SU-DHL-6 (cell line): ENCODE results near the gene APC2.
"Not testable (repeated sequence)": the region's sequence is repeated elsewhere in the genome, so short reads cannot be mapped to it uniquely, and the experiment has no call there.

Experiments
- H2AFZ ChIP-seq: fragments of 200-600 bp; sonication (generic); 2 replicates; pipeline ENCODE4 v1.6.1; 2014; ENCODE audit warnings: low read depth, mild to moderate bottlenecking, moderate library complexity, mixed read lengths, antibody characterized with exemption, low read length; ENCODE audit not compliant: severe bottlenecking
- H3F3A ChIP-seq: fragments of 200-600 bp; shearing (Covaris generic); 2 replicates; pipeline ENCODE4 v1.6.0; 2016; ENCODE audit warnings: antibody characterized with exemption, mild to moderate bottlenecking; ENCODE audit not compliant: insufficient read depth
- H3K27ac ChIP-seq: fragments of 200-600 bp; sonication (generic); 2 replicates; pipeline ENCODE4 v1.5.1; 2016; ENCODE audit warnings: low read depth, mild to moderate bottlenecking, low read length, moderate library complexity, mixed read lengths
- H3K27me3 ChIP-seq: fragments of 200-600 bp; sonication (generic), shearing (Covaris generic); 2 replicates; pipeline ENCODE4 v1.6.0; 2014; ENCODE audit warnings: mild to moderate bottlenecking, low read length
- H3K36me3 ChIP-seq: fragments of 200-600 bp; sonication (generic); 2 replicates; pipeline ENCODE4 v1.6.1; 2014; ENCODE audit warnings: mild to moderate bottlenecking, low read length, mixed read lengths
- H3K4me2 ChIP-seq: fragments of 300-600, 200-600 bp; shearing (Covaris generic), sonication (generic); 2 replicates; pipeline ENCODE4 v1.6.0; 2014; ENCODE audit warnings: low read length, low read depth, mild to moderate bottlenecking; ENCODE audit not compliant: poor library complexity, severe bottlenecking
- H3K4me3 ChIP-seq: fragments of 200-600 bp; sonication (generic); 2 replicates; pipeline ENCODE4 v1.5.1; 2014; ENCODE audit warnings: antibody characterized with exemption, low read length, mild to moderate bottlenecking, mixed read lengths; ENCODE audit not compliant: insufficient read depth, poor library complexity, severe bottlenecking
- H3K79me2 ChIP-seq: fragments of 200-600 bp; sonication (generic); 2 replicates; pipeline ENCODE4 v1.6.1; 2014; ENCODE audit warnings: mild to moderate bottlenecking, low read length, moderate library complexity; ENCODE audit not compliant: insufficient read depth
- H3K9ac ChIP-seq: fragments of 200-600 bp; sonication (generic); 2 replicates; pipeline ENCODE4 v1.7.0; 2014; ENCODE audit warnings: mild to moderate bottlenecking, low read length
- H3K9me2 ChIP-seq: fragments of 200-600 bp; sonication (generic); replicated peaks from 2 replicates; pipeline ENCODE4 v1.6.1; 2014; ENCODE audit warnings: low read length; ENCODE audit not compliant: insufficient read depth
- H3K9me3 ChIP-seq: fragments of 200-600 bp; sonication (generic); 2 replicates; pipeline ENCODE4 v1.6.1; 2014; ENCODE audit warnings: low read length, mixed read lengths; ENCODE audit not compliant: insufficient read depth
- H4K20me1 ChIP-seq: fragments of 200-600 bp; sonication (generic); 2 replicates; pipeline ENCODE4 v1.6.1; 2014; ENCODE audit warnings: low read depth, mild to moderate bottlenecking, antibody characterized with exemption, low read length, moderate library complexity, mixed read lengths
- EZH2phosphoT487 ChIP-seq: fragments of 200-600 bp; sonication (generic), shearing (Covaris generic); conservative IDR thresholded peaks from 2 replicates; pipeline ENCODE4 v1.6.1; 2018; ENCODE audit warnings: mild to moderate bottlenecking, antibody characterized with exemption, low read length, moderate library complexity, mixed read lengths
- TF ChIP-seq, protein P1 (sequence below): fragments of 200-600 bp; sonication (generic); IDR thresholded peaks from one replicate; pipeline ENCODE4 v1.5.1; 2017; ENCODE audit warnings: antibody characterized with exemption, mild to moderate bottlenecking, low read length, moderate library complexity; ENCODE audit not compliant: insufficient read depth, poor library complexity, severe bottlenecking

Gene APC2

DNA sequence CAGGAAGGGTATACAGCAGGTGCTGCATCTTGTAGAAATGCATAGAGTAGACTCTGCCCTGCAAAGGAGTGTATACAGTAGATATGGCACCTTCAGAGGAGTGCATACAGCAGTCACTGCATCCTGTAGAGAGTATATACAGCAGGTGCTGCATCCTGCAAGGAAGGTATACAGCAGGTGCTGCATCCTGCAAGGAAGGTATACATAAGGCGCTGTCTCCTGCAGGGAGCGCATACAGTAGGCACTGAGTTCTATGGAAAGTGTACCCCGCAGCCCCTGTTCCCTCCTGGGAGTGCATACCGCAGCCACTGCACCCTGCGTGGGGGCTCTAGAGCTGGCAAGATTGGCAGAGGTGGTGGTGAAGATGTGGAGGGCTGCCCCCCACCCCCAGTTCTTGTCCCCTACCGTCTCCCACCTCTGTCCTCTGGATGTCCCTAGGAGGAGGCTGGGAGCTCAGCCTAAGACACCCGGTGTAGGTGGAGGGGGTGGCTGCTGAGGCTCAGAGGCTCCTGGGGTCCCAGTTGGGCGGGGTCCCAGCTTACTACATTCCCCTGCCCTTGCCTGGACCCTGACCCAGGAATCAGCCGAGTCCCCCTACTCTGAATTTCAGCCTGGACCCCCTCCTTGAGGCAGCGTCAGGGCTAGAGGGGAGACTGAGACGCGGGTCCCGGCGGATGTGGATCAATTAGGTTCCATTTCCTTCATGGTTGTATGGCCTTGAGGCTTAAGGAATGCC is 65.2 kb downstream of the APC2 start:
- no peak overlapping the region for H3K27ac ChIP-seq
- no peaks in the 10 kb centered on the region for H3K9me2 ChIP-seq
- no peaks in the 10 kb centered on the region for H3F3A ChIP-seq
- no peak overlapping the region for H3K4me3 ChIP-seq
- no peaks in the 10 kb centered on the region for H4K20me1 ChIP-seq
- H3K9ac ChIP-seq = no peak overlapping the region
- no peaks in the 10 kb centered on the region for H3K79me2 ChIP-seq
- H3K4me2 ChIP-seq = no peak overlapping the region
- H2AFZ ChIP-seq = no peak overlapping the region
- H3K36me3 ChIP-seq = no peaks in the 10 kb centered on the region
- TF ChIP-seq EZH2phosphoT487 = no peak
- TF ChIP-seq, protein P1, sequence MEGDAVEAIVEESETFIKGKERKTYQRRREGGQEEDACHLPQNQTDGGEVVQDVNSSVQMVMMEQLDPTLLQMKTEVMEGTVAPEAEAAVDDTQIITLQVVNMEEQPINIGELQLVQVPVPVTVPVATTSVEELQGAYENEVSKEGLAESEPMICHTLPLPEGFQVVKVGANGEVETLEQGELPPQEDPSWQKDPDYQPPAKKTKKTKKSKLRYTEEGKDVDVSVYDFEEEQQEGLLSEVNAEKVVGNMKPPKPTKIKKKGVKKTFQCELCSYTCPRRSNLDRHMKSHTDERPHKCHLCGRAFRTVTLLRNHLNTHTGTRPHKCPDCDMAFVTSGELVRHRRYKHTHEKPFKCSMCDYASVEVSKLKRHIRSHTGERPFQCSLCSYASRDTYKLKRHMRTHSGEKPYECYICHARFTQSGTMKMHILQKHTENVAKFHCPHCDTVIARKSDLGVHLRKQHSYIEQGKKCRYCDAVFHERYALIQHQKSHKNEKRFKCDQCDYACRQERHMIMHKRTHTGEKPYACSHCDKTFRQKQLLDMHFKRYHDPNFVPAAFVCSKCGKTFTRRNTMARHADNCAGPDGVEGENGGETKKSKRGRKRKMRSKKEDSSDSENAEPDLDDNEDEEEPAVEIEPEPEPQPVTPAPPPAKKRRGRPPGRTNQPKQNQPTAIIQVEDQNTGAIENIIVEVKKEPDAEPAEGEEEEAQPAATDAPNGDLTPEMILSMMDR = no peak
- H3K9me3 ChIP-seq = no peaks in the 10 kb centered on the region
- no peaks in the 10 kb centered on the region for H3K27me3 ChIP-seq

DNA sequence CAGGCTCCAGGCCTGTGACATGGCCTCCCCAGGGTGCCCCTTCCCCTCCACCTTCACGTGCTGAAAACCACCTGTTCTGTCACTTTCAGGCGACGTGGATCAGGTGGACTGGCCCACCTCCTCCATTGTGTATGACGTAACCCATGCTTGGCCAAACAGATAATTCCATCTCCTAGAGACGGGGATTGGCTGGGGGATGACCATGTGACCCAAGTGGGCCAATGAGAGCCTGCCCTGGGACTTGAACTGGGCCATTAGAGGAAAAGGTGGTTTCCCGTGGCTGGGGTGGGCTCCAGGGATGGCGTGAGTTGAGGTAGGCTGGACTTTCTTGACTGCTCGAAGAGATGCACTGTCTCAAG is 66.5 kb downstream of the APC2 start:
- Histone ChIP-seq H4K20me1 (no peaks in the 10 kb centered on the region), H3K27ac (no peak overlapping the region), H3F3A (no peaks in the 10 kb centered on the region), H3K79me2 (no peaks in the 10 kb centered on the region), H3K9me2 (no peaks in the 10 kb centered on the region), H3K27me3 (no peaks in the 10 kb centered on the region), H3K4me3 (no peak overlapping the region), H3K36me3 (no peaks in the 10 kb centered on the region), H3K4me2 (no peak overlapping the region), H3K9me3 (no peaks in the 10 kb centered on the region), H3K9ac (no peak overlapping the region), H2AFZ (no peak overlapping the region)
- no peak for TF ChIP-seq EZH2phosphoT487
- TF ChIP-seq, protein P1 = no peak

DNA sequence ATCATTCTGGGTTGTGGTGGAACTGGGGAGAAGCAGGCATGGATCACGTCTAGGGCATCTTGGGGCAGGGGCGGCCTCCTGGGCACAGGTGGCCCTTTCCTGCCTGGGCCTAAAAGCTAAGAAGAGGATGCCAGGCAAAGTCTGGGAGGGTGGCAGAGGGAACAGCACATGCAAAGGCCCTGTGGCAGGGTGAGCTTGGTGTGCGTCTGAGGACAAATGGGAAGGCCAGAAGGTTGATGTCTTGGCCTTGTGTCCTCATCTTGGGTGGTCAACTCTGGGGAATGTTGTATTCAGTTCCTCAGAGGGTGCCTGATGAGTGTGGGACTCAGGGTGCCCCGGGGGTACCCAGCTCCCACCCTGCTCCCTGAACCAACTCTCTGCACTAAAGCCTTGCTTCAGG is 68.5 kb downstream of the APC2 start:
- no peak overlapping the region for H3K9ac ChIP-seq
- TF ChIP-seq EZH2phosphoT487 = no peak
- TF ChIP-seq, protein P1 = no peak
- no peak overlapping the region for H2AFZ ChIP-seq
- no peaks in the 10 kb centered on the region for H3K9me2 ChIP-seq
- no peak overlapping the region for H3K4me2 ChIP-seq
- H3K27ac ChIP-seq = no peak overlapping the region
- no peaks in the 10 kb centered on the region for H3K27me3 ChIP-seq
- H3K9me3 ChIP-seq = no peaks in the 10 kb centered on the region
- no peaks in the 10 kb centered on the region for H4K20me1 ChIP-seq
- no peaks in the 10 kb centered on the region for H3F3A ChIP-seq
- H3K36me3 ChIP-seq = no peaks in the 10 kb centered on the region
- no peaks in the 10 kb centered on the region for H3K79me2 ChIP-seq
- H3K4me3 ChIP-seq = no peak overlapping the region

DNA sequence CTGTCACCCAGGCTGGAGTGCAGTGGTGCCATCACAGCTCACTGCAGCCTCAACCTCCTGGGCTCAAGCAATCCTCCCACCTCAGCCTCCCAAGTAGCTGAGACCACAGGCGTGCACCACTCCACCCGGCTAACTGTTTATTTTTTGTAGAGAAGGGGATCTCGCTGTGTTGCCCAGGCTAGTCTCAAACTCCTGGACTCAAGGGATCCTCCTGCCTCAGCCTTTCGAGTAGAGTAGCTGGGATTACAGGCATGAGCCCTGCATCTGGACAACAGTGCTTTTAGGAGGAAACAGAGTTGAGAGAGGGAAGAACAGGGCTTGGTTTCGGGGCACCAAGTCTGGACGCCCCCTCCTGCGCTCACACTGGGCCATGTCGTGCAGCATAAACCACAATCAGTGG is 69.9 kb downstream of the APC2 start:
- H3K4me2 ChIP-seq, H3F3A ChIP-seq, H3K9ac ChIP-seq, H3K36me3 ChIP-seq, H2AFZ ChIP-seq, H3K27ac ChIP-seq, H3K79me2 ChIP-seq, H3K4me3 ChIP-seq, H4K20me1 ChIP-seq, H3K9me3 ChIP-seq, H3K27me3 ChIP-seq, H3K9me2 ChIP-seq: not testable (repeated sequence)
